Stimulated activated CD4-positive, alpha-beta T cell treated with anti-CD3 and anti-CD28 coated beads, Interleukin-15, amount 100 ng/mL, for 48 hours (primary cell): ENCODE results near the gene NEDD8.
A peak's percentile ranks its signal among the peaks of the same experiment; 100 is the strongest.

Experiments
- DNase-seq, 2 donors: peaks; one replicate each; pipeline ENCODE4 v3.0.0-alpha.2; 2020; ENCODE audit warnings: low read depth in 2 of 2

The NEDD8 gene

DNA sequence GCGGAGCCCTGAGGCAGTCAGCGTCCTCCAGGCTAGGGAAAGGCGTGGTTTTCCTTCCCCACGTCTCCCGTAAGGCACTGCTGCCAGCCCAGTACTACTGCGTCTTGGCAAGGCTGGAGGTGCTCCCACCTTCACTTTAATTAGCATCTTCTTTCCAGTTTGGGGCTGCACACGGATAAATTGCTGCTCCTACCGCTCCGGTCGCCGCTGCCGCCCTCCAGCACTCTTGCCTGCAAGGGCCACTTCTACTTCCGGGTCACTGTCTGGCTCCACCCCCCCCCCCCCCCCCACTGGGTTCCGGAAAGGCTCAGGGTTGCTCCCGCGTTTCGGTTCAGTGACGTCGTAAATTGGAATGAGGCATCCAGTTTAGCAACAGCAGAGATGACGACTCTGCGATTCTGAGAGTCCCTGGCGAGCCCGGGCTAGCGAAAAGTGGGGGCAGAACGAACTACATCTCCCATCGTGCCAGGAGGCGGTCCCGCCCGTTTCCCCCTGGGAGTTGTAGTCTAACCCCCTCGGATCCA, at the start of gene NEDD8:
TSS of gene NEDD8 (minus strand) at position 247 of the 524 bp plus-strand sequence. CDS start at position 147, 100 bp downstream.
- peak; percentile 88 to 93 for DNase-seq

- DNase-seq = no peak
Observed at GRCh38 chr14:24281636-24282035, 49.5 kb upstream of the NEDD8 start.

DNA sequence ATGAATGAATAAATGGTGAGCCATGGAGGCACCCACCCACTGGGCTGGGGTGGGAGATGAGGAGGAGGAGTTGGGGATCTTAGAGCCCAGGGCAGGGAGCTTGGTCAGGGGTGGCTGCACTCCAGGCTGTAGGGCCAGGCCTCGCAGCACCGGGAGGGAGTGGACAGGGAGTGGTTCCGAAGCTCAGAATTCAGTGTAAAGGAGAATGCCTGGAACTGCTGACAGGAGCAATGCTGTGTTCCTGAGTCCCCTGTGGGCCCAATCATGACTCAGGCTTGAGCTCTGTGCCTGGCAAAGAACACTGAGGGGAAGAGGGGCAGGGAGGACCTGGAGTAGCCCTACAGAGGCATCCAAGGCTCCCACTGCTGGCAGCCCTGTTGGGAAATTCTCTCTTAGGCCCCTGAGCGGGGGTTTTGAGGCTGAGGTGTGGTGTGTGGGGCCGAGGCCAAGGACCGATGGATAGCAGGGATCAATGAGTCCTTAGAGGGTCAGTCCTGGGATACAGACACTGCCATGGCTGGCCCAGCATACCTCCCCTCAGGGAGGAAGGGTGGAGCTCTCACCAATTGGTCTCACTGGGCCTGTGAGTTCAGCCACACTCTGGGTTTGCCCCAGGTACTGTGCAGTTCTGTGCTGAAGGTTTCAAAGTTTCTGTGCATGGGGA, 48.8 kb upstream of the NEDD8 start:
- no peak for DNase-seq

- peak in 1 of 2 donors; percentile 41 for DNase-seq
Observed at GRCh38 chr14:24279301-24280186, 47.4 kb upstream of the NEDD8 start.

DNA sequence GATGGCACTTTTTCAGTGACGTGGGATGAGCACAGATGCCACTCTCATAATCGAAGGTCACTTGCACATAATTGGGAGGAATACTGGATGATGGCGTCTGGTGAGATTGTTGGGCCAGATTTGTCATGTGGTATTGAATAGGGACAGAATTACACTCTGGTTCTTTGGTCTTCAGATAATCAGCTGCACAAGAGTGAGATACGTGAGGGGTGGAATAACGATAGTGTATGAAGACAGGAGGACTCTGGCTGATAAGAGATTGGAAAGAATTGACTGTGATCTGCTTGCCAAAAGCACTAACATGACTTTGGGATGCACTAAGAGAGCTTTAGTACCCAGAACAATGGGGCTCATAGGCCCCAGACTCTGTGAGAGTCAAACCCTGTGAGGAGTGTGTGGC, 46.3 kb upstream of the NEDD8 start:
- no peak for DNase-seq

GRCh38 chr14:24277606-24278321, 45.6 kb upstream of the NEDD8 start:
- DNase-seq = no peak

DNA sequence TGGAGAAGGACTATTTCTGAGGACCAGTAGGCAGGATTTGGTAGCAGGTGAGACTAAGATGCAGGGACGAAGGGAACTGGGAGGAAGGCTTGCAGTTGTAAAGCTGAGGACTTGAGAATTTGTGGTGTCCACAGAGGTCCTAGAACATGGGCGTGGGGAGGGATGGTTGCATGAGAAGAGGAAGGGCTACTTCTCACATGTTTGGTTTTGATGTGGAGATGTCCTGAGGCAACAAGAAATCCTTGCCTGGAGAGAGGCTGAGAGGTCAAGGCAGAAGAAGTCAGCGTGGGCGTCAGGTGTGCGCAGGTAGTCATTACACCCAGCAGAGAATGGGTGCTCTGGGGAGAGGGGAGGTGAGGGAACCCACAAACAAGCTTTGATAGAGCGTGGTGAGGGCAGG, 44.9 kb upstream of the NEDD8 start:
- no peak for DNase-seq

DNA sequence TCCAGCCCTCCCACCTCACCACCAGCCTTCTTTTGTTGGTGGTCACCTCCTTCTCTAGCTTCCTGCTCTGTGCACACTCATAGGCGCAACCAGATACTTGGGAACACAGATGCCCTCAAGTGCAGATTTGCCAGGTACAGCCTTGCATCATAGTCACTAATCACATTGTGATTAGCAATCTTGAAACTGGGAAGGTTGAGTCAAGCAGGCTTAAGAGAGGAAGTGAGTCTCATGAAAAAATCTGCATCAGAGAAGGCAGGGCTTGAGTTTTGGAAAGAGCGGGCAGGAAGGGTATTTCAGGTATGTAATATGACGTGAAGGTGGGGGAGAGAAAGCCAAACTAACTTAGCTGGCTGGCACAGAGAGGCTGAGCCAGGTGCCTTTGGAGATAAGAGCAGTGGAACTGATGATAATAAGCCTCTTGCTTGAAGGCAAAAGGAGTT, 42.0 kb upstream of the NEDD8 start:
- DNase-seq = peak in 1 of 2 donors; percentile 54

DNA sequence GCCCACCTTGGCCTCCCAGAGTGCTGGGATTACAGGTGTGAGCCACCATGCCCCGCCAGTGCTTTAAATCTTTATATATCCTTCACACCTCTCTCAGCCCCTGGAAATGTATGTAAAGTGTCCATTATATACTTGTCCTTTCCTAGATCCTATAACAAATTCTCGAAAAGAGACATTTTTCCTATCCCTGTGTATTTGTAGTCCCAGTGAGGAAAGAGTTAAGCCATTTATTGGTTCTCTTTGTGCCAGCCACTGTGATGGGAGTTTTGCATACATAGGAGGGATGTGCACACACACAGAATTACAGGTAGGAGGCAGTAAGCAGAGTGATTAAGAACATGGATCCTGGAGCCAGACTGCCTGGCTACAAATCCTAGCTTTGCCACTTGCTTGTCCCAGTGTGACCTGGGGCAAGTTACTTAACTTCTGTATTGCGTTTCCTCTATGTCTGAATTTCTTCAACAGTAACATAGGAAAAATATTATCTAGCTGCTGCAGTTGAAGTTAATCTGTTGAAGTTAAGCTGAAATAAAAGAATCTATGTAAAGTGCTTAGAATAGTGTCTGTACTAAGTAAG, 41.3 kb upstream of the NEDD8 start:
- no peak for DNase-seq

GRCh38 chr14:24272467-24272866, 40.3 kb upstream of the NEDD8 start:
- no peak for DNase-seq

DNA sequence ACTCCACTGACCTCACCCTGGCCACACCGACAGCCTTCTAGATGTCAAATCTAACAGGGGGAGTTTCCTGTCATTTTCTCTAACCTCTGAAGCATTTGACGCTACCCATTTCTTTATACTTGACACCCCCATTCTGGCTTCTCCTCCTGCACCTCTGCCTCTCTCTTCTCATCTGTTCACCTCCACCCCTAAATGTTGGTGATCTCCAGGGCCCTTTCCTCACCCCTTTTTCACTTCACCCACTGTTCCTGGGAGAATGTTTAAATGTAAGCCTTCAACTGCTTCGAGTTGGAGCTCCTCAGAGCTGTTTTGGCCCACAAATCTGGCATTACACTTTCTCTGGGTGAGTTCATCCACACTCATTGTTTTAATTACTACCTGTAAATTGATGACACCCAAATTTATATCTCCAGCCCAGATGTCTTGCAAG, 39.7 kb upstream of the NEDD8 start:
- DNase-seq = no peak

- DNase-seq = peak; percentile 80 to 84
Observed at GRCh38 chr14:24271134-24271833, 39.1 kb upstream of the NEDD8 start, which contains the start of gene RABGGTA. RABGGTA (minus strand) TSS chr14:24271597; CDS start chr14:24271115, 482 bp downstream.

- no peak for DNase-seq
Observed at GRCh38 chr14:24270537-24271133, 38.5 kb upstream of the NEDD8 start.

DNA sequence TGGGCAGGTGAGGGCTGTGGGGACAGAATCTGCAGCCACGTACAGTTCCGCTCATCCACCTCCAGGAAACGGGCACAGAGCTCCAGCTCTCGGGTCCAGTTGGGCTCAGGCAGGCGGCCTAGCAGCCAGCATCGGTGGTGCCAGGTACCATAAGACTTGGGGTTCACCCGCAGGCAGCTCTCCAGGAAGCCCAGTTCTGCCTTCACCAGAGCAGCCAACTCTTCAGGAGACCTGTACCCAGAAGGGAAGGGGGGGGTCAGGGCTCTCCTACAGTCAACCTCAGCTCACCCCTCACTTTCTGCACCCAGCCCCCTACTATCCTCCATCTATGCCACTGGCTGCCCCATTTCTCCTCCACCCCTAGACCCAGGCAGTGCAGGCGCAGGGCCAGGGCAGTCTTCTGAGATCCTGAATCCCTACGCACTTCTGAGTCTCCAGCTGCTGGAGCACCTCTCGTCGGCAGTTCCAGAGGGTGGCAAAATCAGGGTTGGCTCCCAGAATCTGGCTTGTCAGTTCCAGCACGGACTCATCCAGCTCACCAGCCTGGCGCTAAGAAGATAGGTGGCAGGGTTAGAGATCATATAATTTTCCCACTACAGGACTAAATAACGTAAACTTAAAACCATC, 37.9 kb upstream of the NEDD8 start:
- DNase-seq = no peak

DNA sequence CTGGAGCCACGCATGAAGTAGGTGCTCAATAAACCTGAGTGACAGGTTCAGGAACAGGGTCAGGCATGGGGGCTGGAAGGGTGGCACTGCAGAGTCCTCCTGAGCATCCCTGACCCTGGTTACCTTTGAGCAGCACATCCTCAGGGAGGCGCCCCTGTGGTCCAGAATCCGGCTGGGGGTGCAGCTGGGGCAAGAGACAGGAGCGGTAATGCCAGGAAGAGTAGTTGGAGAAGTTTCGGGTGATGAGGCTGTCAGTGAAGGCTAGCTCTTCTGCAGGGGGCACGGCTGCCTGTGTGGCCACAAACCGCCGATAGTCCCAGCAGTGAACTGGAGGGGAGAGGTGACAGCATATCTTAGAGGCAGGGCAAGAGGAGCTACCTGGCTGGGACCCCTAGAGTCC, 37.2 kb upstream of the NEDD8 start:
- DNase-seq = no peak

DNA sequence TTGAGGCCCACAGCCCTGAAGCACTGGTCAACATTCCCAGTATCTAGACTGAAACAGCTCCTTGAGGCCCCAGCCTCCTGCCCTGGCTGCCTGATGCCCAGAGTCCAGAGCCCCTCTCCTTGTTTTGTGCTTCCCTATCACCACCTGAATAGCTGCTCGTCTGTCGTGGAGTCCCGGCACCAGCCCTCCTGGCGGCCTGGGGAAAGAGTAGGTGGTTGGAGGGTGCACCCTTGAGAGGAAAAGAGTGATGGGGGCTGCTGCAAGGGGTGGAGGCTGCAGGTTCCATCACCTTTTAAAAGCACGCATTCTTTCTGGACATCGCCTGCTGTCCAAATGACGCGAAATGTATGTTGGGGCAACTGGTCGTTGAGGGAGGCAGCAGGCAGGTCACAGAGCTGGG, 36.1 kb upstream of the NEDD8 start:
- DNase-seq = no peak

- no peak for DNase-seq
Observed at GRCh38 chr14:24267516-24267915, 35.3 kb upstream of the NEDD8 start.

GRCh38 chr14:24266344-24267244, 34.4 kb upstream of the NEDD8 start:
- DNase-seq = no peak

GRCh38 chr14:24264298-24264697, 32.1 kb upstream of the NEDD8 start:
- no peak for DNase-seq
